HG02970 (cell line): ENCODE data around the gene NNAT.

ENCODE experiments used
- ATAC-seq: cut with Tn5 transposase; IDR thresholded peaks from one replicate; pipeline ENCODE4 v1.9.1; 2021; ENCODE audit warnings: mild to moderate bottlenecking, moderate library complexity, moderate number of reproducible peaks; ENCODE audit not compliant: unreplicated experiment, low FRiP score

Gene NNAT

GRCh38 chr20:37564388-37565133 lies 43.5 kb downstream of the NNAT start:
- no peak for ATAC-seq

- no peak for ATAC-seq
These were observed 44.2 kb downstream of the NNAT start for GRCh38 chr20:37565134-37565811.

- ATAC-seq = no peak
These were observed 45.7 kb downstream of the NNAT start for GRCh38 chr20:37566590-37567330.

GRCh38 chr20:37567331-37567665 lies 46.2 kb downstream of the NNAT start:
- ATAC-seq = no peak

- ATAC-seq = no peak
These were observed 46.9 kb downstream of the NNAT start for GRCh38 chr20:37567671-37568588.

GRCh38 chr20:37570419-37570818 lies 49.4 kb downstream of the NNAT start:
- ATAC-seq = no peak

GRCh38 chr20:37571033-37571432 lies 50.0 kb downstream of the NNAT start:
- ATAC-seq = no peak
